CD4-positive, alpha-beta T cell (primary cell): ENCODE results near the gene TRIP4. TPM values are rescaled to one million over a fixed set of nuclear protein-coding genes. Genes with fewer than 3 reads are reported as not detected.

Experiments used
- ATAC-seq: fragments of 200-7000 bp; cut with Tn5 transposase; one replicate; pipeline ENCODE4 v1.10.0; 2022; ENCODE audit warnings: mild to moderate bottlenecking; ENCODE audit not compliant: poor library complexity
- CTCF ChIA-PET: fragments of 350-600 bp; sonication (Branson Sonifier 250); formaldehyde crosslinking; loops from one replicate; lab custom pipeline; 2021; ENCODE audit warnings: antibody characterized with exemption, inconsistent platforms; lab: Charles Lee
- POLR2A ChIA-PET: fragments of 350-600 bp; sonication (Branson Sonifier 250); formaldehyde crosslinking; loops from one replicate; lab custom pipeline; 2021; ENCODE audit warnings: antibody characterized with exemption, inconsistent platforms; lab: Charles Lee
- DNase-seq, 14 experiments: peaks; one replicate each; pipeline ENCODE4 v3.0.0-alpha.2; 2013 to 2020; ENCODE audit warnings: mixed read lengths in 2 of 14
- H3K27ac ChIP-seq, 2 donors: one replicate each; pipeline versions ENCODE4 v1.5.1 to v1.7.0; 2013; ENCODE audit warnings: low read length in 2 of 2, low read depth in 1 of 2, mild to moderate bottlenecking in 1 of 2
- H3K27me3 ChIP-seq, 2 experiments: 1 replicate in 1 of 2; 2 replicates in 1 of 2; pipeline versions ENCODE4 v1.6.1 to v1.7.0; 2013; ENCODE audit warnings: low read length in 2 of 2, control low read depth in 1 of 2, mild to moderate bottlenecking in 1 of 2, moderate library complexity in 1 of 2; ENCODE audit not compliant: insufficient read depth in 2 of 2, control insufficient read depth in 1 of 2
- H3K36me3 ChIP-seq: one replicate; pipeline ENCODE4 v1.6.1; 2013; ENCODE audit warnings: low read length, control low read depth; ENCODE audit not compliant: insufficient read depth
- H3K4me1 ChIP-seq: one replicate; pipeline ENCODE4 v1.6.1; 2013; ENCODE audit warnings: low read length, control low read depth; ENCODE audit not compliant: insufficient read depth
- H3K4me3 ChIP-seq: one replicate; pipeline ENCODE4 v1.5.1; 2013; ENCODE audit warnings: mild to moderate bottlenecking, low read length, moderate library complexity
- H3K9me3 ChIP-seq, 2 experiments: 1 replicate in 1 of 2; 2 replicates in 1 of 2; pipeline versions ENCODE4 v1.6.1 to v1.7.0; 2013; ENCODE audit warnings: low read length in 2 of 2, mild to moderate bottlenecking in 2 of 2, control low read depth in 1 of 2, moderate library complexity in 1 of 2; ENCODE audit not compliant: control insufficient read depth in 1 of 2, insufficient read depth in 1 of 2
- H3K27ac Mint-ChIP-seq: one replicate; pipeline ENCODE4 v1.8.0; 2020; ENCODE audit warnings: mixed read lengths
- H3K27me3 Mint-ChIP-seq: one replicate; pipeline ENCODE4 v1.8.0; 2021; ENCODE audit warnings: mixed read lengths
- H3K36me3 Mint-ChIP-seq: one replicate; pipeline ENCODE4 v1.8.0; 2021; ENCODE audit warnings: low read depth, mixed read lengths
- H3K4me1 Mint-ChIP-seq: one replicate; pipeline ENCODE4 v1.8.0; 2021; ENCODE audit warnings: low read depth, mixed read lengths
- H3K4me3 Mint-ChIP-seq: one replicate; pipeline ENCODE4 v1.8.0; 2020; ENCODE audit warnings: mild to moderate bottlenecking, mixed read lengths
- H3K9me3 Mint-ChIP-seq: one replicate; pipeline ENCODE4 v1.8.0; 2020; ENCODE audit warnings: mixed read lengths
- CTCF ChIP-seq: fragments of 200-600 bp; IDR thresholded peaks from one replicate; pipeline ENCODE4 v1.8.0; 2022; ENCODE audit warnings: antibody characterized with exemption, mild to moderate bottlenecking
- intact Hi-C, 2 experiments: fragments of 100-400 bp; cut with DNase I in 1 of 2; cut with micrococcal nuclease in 1 of 2; formaldehyde crosslinking; loops; one replicate each; pipeline versions ENCODE4 v1.15.1 to v1.9.0; 2023 to 2025; cut with DNase I, micrococcal nuclease
- total RNA-seq, 174 experiments: library from RNA in 2 of 174; stranded (reverse) in 2 of 174; gene quantifications; one replicate each; pipeline ENCODE4 v1.2.3 and lab custom pipeline; 2021 to 2026

TRIP4 gene
- total RNA-seq, 2 experiments from 2014 or later, result 9.6 to 10.7 TPM

DNA sequence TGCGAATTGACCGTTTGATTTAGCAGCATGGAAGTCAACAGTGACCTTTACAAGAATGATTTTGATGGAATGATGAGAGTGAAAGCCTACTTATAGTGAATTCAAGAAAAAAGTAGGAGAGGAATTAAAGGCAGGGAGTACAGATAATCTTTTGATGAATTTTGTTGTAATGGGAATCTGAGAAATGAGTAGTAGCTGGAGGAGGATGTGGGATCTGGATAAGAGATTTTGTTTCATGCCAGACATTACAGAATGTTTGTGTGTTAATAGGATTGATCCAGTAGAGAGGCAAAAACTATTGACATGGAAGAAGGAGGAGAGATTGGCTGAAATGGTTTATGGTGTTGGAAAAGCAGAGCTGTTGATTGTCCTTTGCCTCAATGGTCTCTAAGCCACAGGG, 55.4 kb downstream of the TRIP4 start:
- Mint-ChIP-seq H3K36me3 (peaks cover 51% of the 10 kb centered on the region), H3K4me3 (no peak overlapping the region), H3K9me3 (no peaks in the 10 kb centered on the region), H3K4me1 (peaks cover 58% of the 10 kb centered on the region), H3K27ac (peak overlapping the region; percentile 77), H3K27me3 (no peaks in the 10 kb centered on the region)
- DNase-seq (no peak), ATAC-seq (no peak)
- Histone ChIP-seq H3K9me3 (no peaks in the 10 kb centered on the region), H3K27me3 (no peaks in the 10 kb centered on the region), H3K4me1 (peaks cover 21% of the 10 kb centered on the region), H3K36me3 (peaks cover 16% of the 10 kb centered on the region), H3K4me3 (no peak overlapping the region), H3K27ac (no peak overlapping the region)
- no peak for TF ChIP-seq CTCF
- CTCF ChIA-PET, result interaction anchor here (0.6 kb wide), 1 partner anchor 138 kb away, joined by 3 read pairs; no protein-coding TSS in a partner anchor
- intact Hi-C loops, result no loop called here
- POLR2A ChIA-PET, result no interaction called here

GRCh38 chr15:64443747-64444621, 56.3 kb downstream of the TRIP4 start:
- Mint-ChIP-seq H3K9me3 (no peaks in the 10 kb centered on the region), H3K27ac (peak overlapping the region; percentile 77), H3K4me1 (peaks cover 56% of the 10 kb centered on the region), H3K4me3 (peak overlapping the region; percentile 26), H3K27me3 (no peaks in the 10 kb centered on the region), H3K36me3 (peaks cover 48% of the 10 kb centered on the region)
- peaks cover 21% of the 10 kb centered on the region for H3K36me3 ChIP-seq
- H3K4me1 ChIP-seq, result peaks cover 16% of the 10 kb centered on the region
- H3K4me3 ChIP-seq, result no peak overlapping the region
- peak overlapping the region in 1 of 2 donors; percentile 37 for H3K27ac ChIP-seq
- ATAC-seq (peak; percentile 57), DNase-seq (peak in 3 of 14 experiments; percentile 18 to 32 (median 28))
- ChIA-PET CTCF (interaction anchor here (1.3 kb wide), 1 partner anchor 14 kb away, joined by 4 read pairs; no protein-coding TSS in a partner anchor), POLR2A (interaction anchor here (0.6 to 1.4 kb wide), 5 partner anchors 14 to 124 kb away, joined by 3 to 5 read pairs (median 5); no protein-coding TSS in a partner anchor)
- intact Hi-C loops, result loop anchor here in 1 of 2 experiments (2.0 kb wide), 1 partner anchor 13 kb away; no protein-coding TSS in a partner anchor
- H3K27me3 ChIP-seq, result no peaks in the 10 kb centered on the region
- no peak for TF ChIP-seq CTCF
- H3K9me3 ChIP-seq, result no peaks in the 10 kb centered on the region

GRCh38 chr15:64444836-64445235, 57.2 kb downstream of the TRIP4 start:
- H3K4me3 Mint-ChIP-seq, result no peak overlapping the region
- peaks cover 45% of the 10 kb centered on the region for H3K36me3 Mint-ChIP-seq
- H3K27ac Mint-ChIP-seq, result peak overlapping the region; percentile 77
- ATAC-seq, result no peak
- H3K36me3 ChIP-seq, result peaks cover 21% of the 10 kb centered on the region
- CTCF ChIA-PET, result interaction anchor here (0.7 to 1.3 kb wide), 2 partner anchors 15 to 100 kb away, joined by 3 to 4 read pairs; no protein-coding TSS in a partner anchor
- TF ChIP-seq CTCF, result no peak
- H3K4me1 ChIP-seq, result peaks cover 16% of the 10 kb centered on the region
- H3K27me3 ChIP-seq, result no peaks in the 10 kb centered on the region
- H3K27ac ChIP-seq, result no peak overlapping the region
- no peaks in the 10 kb centered on the region for H3K27me3 Mint-ChIP-seq
- H3K9me3 Mint-ChIP-seq, result no peaks in the 10 kb centered on the region
- POLR2A ChIA-PET, result interaction anchor here (0.6 to 1.4 kb wide), 4 partner anchors 15 to 123 kb away, joined by 3 to 5 read pairs (median 4); no protein-coding TSS in a partner anchor
- no peak overlapping the region for H3K4me3 ChIP-seq
- peaks cover 60% of the 10 kb centered on the region for H3K4me1 Mint-ChIP-seq
- no peaks in the 10 kb centered on the region for H3K9me3 ChIP-seq
- DNase-seq, result no peak
- intact Hi-C loops, result loop anchor here in 1 of 2 experiments (2.0 kb wide), 1 partner anchor 14 kb away; no protein-coding TSS in a partner anchor
